Liver (tissue), 9 donors: ENCODE results near the gene COL27A1. TPM values are rescaled to one million over a fixed set of nuclear protein-coding genes. Genes with fewer than 3 reads are reported as not detected.

Experiments
- DNase-seq: peaks from one replicate; pipeline ENCODE4 v3.0.0-alpha.2; 2017; ENCODE audit warnings: low spot score
- H3K27ac ChIP-seq, 2 donors: one replicate each; pipeline ENCODE4 v1.7.0; 2013; ENCODE audit warnings: inconsistent platforms in 2 of 2, low read length in 2 of 2, control low read depth in 1 of 2, low read depth in 1 of 2, mild to moderate bottlenecking in 1 of 2
- H3K27me3 ChIP-seq, 4 donors: one replicate each; pipeline versions ENCODE4 v1.6.1 to v1.7.0; 2013; ENCODE audit warnings: low read length in 3 of 4, inconsistent platforms in 1 of 4, mild to moderate bottlenecking in 1 of 4, moderate library complexity in 1 of 4; ENCODE audit not compliant: control insufficient read depth in 4 of 4, insufficient read depth in 4 of 4
- H3K36me3 ChIP-seq, 4 donors: one replicate each; pipeline versions ENCODE4 v1.6.1 to v1.7.0; 2013; ENCODE audit warnings: low read length in 3 of 4, mild to moderate bottlenecking in 3 of 4, low read depth in 1 of 4, moderate library complexity in 1 of 4; ENCODE audit not compliant: control insufficient read depth in 4 of 4, insufficient read depth in 3 of 4
- H3K4me1 ChIP-seq, 4 donors: one replicate each; pipeline versions ENCODE4 v1.6.1 to v1.7.0; 2013; ENCODE audit warnings: low read length in 3 of 4, mild to moderate bottlenecking in 3 of 4, moderate library complexity in 1 of 4; ENCODE audit not compliant: control insufficient read depth in 4 of 4, insufficient read depth in 4 of 4
- H3K4me3 ChIP-seq, 3 donors: one replicate each; pipeline versions ENCODE4 v1.6.1 to v1.7.0; 2013; ENCODE audit warnings: low read length in 3 of 3, control low read depth in 1 of 3, low read depth in 1 of 3, mild to moderate bottlenecking in 1 of 3
- H3K9ac ChIP-seq, 2 donors: one replicate each; pipeline ENCODE4 v1.7.0; 2013; ENCODE audit warnings: low read length in 2 of 2, mild to moderate bottlenecking in 2 of 2, moderate library complexity in 2 of 2, control low read depth in 1 of 2, low read depth in 1 of 2
- H3K9me3 ChIP-seq, 4 donors: one replicate each; pipeline versions ENCODE4 v1.6.1 to v1.7.0; 2013; ENCODE audit warnings: low read length in 3 of 4; ENCODE audit not compliant: control insufficient read depth in 4 of 4
- ATF3 ChIP-seq: IDR thresholded peaks from 2 replicates; pipeline ENCODE4 v1.6.1; 2016; ENCODE audit warnings: antibody characterized with exemption
- EGR1 ChIP-seq, 2 donors: IDR thresholded peaks; 2 replicates each; pipeline ENCODE4 v1.6.1; 2016 to 2018; ENCODE audit warnings: antibody characterized with exemption in 2 of 2, low read depth in 2 of 2
- FOXA1 ChIP-seq: IDR thresholded peaks from 2 replicates; pipeline ENCODE4 v1.6.1; 2016; ENCODE audit warnings: antibody characterized with exemption
- FOXA2 ChIP-seq: IDR thresholded peaks from 2 replicates; pipeline ENCODE4 v1.6.1; 2016; ENCODE audit warnings: antibody characterized with exemption
- GABPA ChIP-seq, 2 donors: IDR thresholded peaks in 1 of 2; conservative IDR thresholded peaks in 1 of 2; 2 replicates each; pipeline ENCODE4 v1.6.1; 2016; ENCODE audit warnings: antibody characterized with exemption in 2 of 2, mild to moderate bottlenecking in 1 of 2, moderate library complexity in 1 of 2
- HNF4A ChIP-seq, 2 donors: conservative IDR thresholded peaks; 2 replicates each; pipeline ENCODE4 v1.6.1; 2016; ENCODE audit warnings: antibody characterized with exemption in 2 of 2, mild to moderate bottlenecking in 2 of 2
- HNF4G ChIP-seq: IDR thresholded peaks from 2 replicates; pipeline ENCODE4 v1.6.1; 2016; ENCODE audit warnings: antibody characterized with exemption
- JUND ChIP-seq, 2 donors: IDR thresholded peaks; 2 replicates each; pipeline ENCODE4 v1.6.1; 2016; ENCODE audit warnings: antibody characterized with exemption in 2 of 2
- NR2F2 ChIP-seq: IDR thresholded peaks from 2 replicates; pipeline ENCODE4 v1.6.1; 2016; ENCODE audit warnings: antibody characterized with exemption
- RAD21 ChIP-seq, 2 donors: IDR thresholded peaks; 2 replicates each; pipeline ENCODE4 v1.6.1; 2016; ENCODE audit warnings: antibody characterized with exemption in 2 of 2, mild to moderate bottlenecking in 2 of 2
- RXRA ChIP-seq, 2 donors: IDR thresholded peaks; 2 replicates each; pipeline ENCODE4 v1.6.1; 2017 to 2018; ENCODE audit warnings: antibody characterized with exemption in 2 of 2, mild to moderate bottlenecking in 1 of 2
- SP1 ChIP-seq: IDR thresholded peaks from 2 replicates; pipeline ENCODE4 v1.6.1; 2018; ENCODE audit warnings: antibody characterized with exemption, mild to moderate bottlenecking
- TAF1 ChIP-seq: conservative IDR thresholded peaks from 2 replicates; pipeline ENCODE4 v1.6.1; 2016; ENCODE audit warnings: antibody characterized with exemption, mild to moderate bottlenecking
- YY1 ChIP-seq: IDR thresholded peaks from 2 replicates; pipeline ENCODE4 v1.6.1; 2016; ENCODE audit warnings: antibody characterized with exemption, mild to moderate bottlenecking
- WGBS: extraction: QIAGEN DNeasy Blood & Tissue Kit; methylation state at CpG from one replicate; pipeline ENCODE4 v1.1.7; 2013; 5-methylcytosine and 5-hydroxymethylcytosine counted together
- polyA plus RNA-seq, 2 donors: library from polyadenylated mRNA; stranded (reverse) in 1 of 2; unstranded in 1 of 2; fragments of 200-250 nt in 1 of 2; fragments of >200 nt in 1 of 2; fragmentation: Nextera tagmentation in 1 of 2; extraction: Ambion mirVana in 1 of 2; gene quantifications; one replicate each; pipeline versions ENCODE4 v1.2.1 to v1.2.3, GENCODE V29; 2013 to 2015
- total RNA-seq, 2 donors: library from RNA; depleted of rRNA; stranded (reverse); fragments of >200 nt; gene quantifications; one replicate each; pipeline ENCODE4 v1.2.3, GENCODE V29; 2014
- TF ChIP-seq, protein P1 (sequence below): fragments of 150-350 bp; IDR thresholded peaks from 2 replicates; pipeline ENCODE4 v1.5.1; 2017; ENCODE audit warnings: improper control_type of control experiment, low read depth, low read length; ENCODE audit not compliant: missing input control
- TF ChIP-seq, protein P2 (sequence below): IDR thresholded peaks from 2 replicates; pipeline ENCODE4 v1.6.1; 2016; ENCODE audit warnings: antibody characterized with exemption
- TF ChIP-seq, protein P3 (sequence below): IDR thresholded peaks from 2 replicates; pipeline ENCODE4 v1.6.1; 2016; ENCODE audit warnings: antibody characterized with exemption, mild to moderate bottlenecking
- TF ChIP-seq, protein P4 (sequence below): IDR thresholded peaks from 2 replicates; pipeline ENCODE4 v1.6.1; 2016; ENCODE audit warnings: antibody characterized with exemption
- donor health status: healthy.
- donor health status: healthy.
- donor health status: healthy.
- donor health status: healthy.
- donor health status: healthy.

The COL27A1 gene
- total and polyA plus RNA-seq, 4 donors = 7.0 to 20.4 (median 12.0) TPM

DNA sequence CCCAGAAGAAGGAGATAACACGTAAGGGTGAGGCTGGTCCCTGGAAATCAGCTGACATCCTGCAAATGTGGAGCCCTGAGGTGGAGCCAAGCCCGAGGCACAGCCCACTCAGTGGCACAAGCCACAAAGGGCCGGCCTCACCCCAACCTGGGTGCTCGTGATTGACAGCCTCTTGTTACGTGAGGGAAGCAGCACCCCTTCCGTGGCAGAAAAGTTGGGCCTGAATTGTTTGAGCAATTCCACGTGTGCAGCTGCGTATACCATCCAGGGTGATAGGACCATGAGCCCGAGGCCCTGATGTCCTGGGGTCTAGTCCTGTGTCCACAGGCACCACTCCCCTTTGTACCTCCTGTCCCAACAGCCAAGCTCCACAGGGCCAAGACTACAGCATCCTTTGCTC, 179.2 kb downstream of the COL27A1 start:
- no peak for TF ChIP-seq TAF1
- TF ChIP-seq, protein P1, sequence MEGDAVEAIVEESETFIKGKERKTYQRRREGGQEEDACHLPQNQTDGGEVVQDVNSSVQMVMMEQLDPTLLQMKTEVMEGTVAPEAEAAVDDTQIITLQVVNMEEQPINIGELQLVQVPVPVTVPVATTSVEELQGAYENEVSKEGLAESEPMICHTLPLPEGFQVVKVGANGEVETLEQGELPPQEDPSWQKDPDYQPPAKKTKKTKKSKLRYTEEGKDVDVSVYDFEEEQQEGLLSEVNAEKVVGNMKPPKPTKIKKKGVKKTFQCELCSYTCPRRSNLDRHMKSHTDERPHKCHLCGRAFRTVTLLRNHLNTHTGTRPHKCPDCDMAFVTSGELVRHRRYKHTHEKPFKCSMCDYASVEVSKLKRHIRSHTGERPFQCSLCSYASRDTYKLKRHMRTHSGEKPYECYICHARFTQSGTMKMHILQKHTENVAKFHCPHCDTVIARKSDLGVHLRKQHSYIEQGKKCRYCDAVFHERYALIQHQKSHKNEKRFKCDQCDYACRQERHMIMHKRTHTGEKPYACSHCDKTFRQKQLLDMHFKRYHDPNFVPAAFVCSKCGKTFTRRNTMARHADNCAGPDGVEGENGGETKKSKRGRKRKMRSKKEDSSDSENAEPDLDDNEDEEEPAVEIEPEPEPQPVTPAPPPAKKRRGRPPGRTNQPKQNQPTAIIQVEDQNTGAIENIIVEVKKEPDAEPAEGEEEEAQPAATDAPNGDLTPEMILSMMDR = no peak
- TF ChIP-seq NR2F2 = no peak
- no peak for TF ChIP-seq JUND (IDR thresholded peaks at IDR 0.05)
- TF ChIP-seq HNF4A (conservative IDR thresholded peaks at IDR 0.05) = no peak
- TF ChIP-seq, protein P2, sequence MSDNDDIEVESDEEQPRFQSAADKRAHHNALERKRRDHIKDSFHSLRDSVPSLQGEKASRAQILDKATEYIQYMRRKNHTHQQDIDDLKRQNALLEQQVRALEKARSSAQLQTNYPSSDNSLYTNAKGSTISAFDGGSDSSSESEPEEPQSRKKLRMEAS = no peak
- TF ChIP-seq, protein P3, sequence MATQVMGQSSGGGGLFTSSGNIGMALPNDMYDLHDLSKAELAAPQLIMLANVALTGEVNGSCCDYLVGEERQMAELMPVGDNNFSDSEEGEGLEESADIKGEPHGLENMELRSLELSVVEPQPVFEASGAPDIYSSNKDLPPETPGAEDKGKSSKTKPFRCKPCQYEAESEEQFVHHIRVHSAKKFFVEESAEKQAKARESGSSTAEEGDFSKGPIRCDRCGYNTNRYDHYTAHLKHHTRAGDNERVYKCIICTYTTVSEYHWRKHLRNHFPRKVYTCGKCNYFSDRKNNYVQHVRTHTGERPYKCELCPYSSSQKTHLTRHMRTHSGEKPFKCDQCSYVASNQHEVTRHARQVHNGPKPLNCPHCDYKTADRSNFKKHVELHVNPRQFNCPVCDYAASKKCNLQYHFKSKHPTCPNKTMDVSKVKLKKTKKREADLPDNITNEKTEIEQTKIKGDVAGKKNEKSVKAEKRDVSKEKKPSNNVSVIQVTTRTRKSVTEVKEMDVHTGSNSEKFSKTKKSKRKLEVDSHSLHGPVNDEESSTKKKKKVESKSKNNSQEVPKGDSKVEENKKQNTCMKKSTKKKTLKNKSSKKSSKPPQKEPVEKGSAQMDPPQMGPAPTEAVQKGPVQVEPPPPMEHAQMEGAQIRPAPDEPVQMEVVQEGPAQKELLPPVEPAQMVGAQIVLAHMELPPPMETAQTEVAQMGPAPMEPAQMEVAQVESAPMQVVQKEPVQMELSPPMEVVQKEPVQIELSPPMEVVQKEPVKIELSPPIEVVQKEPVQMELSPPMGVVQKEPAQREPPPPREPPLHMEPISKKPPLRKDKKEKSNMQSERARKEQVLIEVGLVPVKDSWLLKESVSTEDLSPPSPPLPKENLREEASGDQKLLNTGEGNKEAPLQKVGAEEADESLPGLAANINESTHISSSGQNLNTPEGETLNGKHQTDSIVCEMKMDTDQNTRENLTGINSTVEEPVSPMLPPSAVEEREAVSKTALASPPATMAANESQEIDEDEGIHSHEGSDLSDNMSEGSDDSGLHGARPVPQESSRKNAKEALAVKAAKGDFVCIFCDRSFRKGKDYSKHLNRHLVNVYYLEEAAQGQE = no peak
- no peak for TF ChIP-seq ATF3
- no peak for TF ChIP-seq FOXA2
- TF ChIP-seq, protein P4, sequence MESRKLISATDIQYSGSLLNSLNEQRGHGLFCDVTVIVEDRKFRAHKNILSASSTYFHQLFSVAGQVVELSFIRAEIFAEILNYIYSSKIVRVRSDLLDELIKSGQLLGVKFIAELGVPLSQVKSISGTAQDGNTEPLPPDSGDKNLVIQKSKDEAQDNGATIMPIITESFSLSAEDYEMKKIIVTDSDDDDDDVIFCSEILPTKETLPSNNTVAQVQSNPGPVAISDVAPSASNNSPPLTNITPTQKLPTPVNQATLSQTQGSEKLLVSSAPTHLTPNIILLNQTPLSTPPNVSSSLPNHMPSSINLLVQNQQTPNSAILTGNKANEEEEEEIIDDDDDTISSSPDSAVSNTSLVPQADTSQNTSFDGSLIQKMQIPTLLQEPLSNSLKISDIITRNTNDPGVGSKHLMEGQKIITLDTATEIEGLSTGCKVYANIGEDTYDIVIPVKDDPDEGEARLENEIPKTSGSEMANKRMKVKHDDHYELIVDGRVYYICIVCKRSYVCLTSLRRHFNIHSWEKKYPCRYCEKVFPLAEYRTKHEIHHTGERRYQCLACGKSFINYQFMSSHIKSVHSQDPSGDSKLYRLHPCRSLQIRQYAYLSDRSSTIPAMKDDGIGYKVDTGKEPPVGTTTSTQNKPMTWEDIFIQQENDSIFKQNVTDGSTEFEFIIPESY = no peak
- TF ChIP-seq RAD21 (IDR thresholded peaks at IDR 0.05) = no peak
- TF ChIP-seq RXRA (IDR thresholded peaks at IDR 0.05) = no peak
- TF ChIP-seq GABPA (IDR thresholded peaks at IDR 0.05 in 1 of 2, conservative IDR thresholded peaks at IDR 0.05 in 1 of 2) = no peak
- TF ChIP-seq YY1 = no peak
- no peak for TF ChIP-seq SP1
- no peak for TF ChIP-seq EGR1 (IDR thresholded peaks at IDR 0.05; ENCODE audit: low read depth in 2 of 2)
- no peak for TF ChIP-seq HNF4G
- TF ChIP-seq FOXA1 = no peak
- Histone ChIP-seq H3K36me3 (peaks cover 5 to 30% (median 16%) of the 10 kb centered on the region in 4 donors), H3K9me3 (no peaks in the 10 kb centered on the region), H3K9ac (no peak overlapping the region), H3K27ac (no peak overlapping the region), H3K27me3 (no peaks in the 10 kb centered on the region), H3K4me3 (no peak overlapping the region), H3K4me1 (peaks cover 0 to 13% (median 4%) of the 10 kb centered on the region in 4 donors)
- WGBS = 84% methylated on average over 9 of the region's 9 CpGs
- no peak for DNase-seq
